Activated T-cell treated with anti-CD3 and anti-CD28 coated beads, Interleukin-2, amount 50 U/mL, for 1 hour (primary cell): ENCODE data around the gene UBA6.

Experiments used
- DNase-seq: peaks from one replicate; pipeline ENCODE4 v3.0.0-alpha.2; 2020

The UBA6 gene

GRCh38 chr4:67575232-67576058 is 125.5 kb downstream of the UBA6 start:
- no peak for DNase-seq

GRCh38 chr4:67573193-67573592 is 127.8 kb downstream of the UBA6 start:
- no peak for DNase-seq

- DNase-seq: no peak
These were observed 129.0 kb downstream of the UBA6 start for GRCh38 chr4:67571975-67572374.

GRCh38 chr4:67570537-67570936 is 130.4 kb downstream of the UBA6 start:
- DNase-seq: no peak

GRCh38 chr4:67568820-67569219 is 132.1 kb downstream of the UBA6 start:
- DNase-seq: no peak

- no peak for DNase-seq
These were observed 134.6 kb downstream of the UBA6 start for GRCh38 chr4:67566335-67566734.

- DNase-seq: no peak
These were observed 135.7 kb downstream of the UBA6 start for GRCh38 chr4:67565284-67565683.
